Colonic mucosa (tissue), 4 donors: ENCODE measurements around the gene PTGIS. TPM values are rescaled to one million over a fixed set of nuclear protein-coding genes. Genes with fewer than 3 reads are reported as not detected.
A peak's percentile ranks its signal among the peaks of the same experiment; 100 is the strongest.

Source experiments
- DNase-seq: peaks from one replicate; pipeline ENCODE4 v3.0.0-alpha.2; 2020
- H3K27ac ChIP-seq: fragments of 200-600 bp; one replicate; pipeline ENCODE4 v1.8.0; 2021
- H3K27me3 ChIP-seq: fragments of 200-600 bp; one replicate; pipeline ENCODE4 v1.8.0; 2021
- H3K36me3 ChIP-seq: fragments of 200-600 bp; one replicate; pipeline ENCODE4 v1.8.0; 2021
- H3K4me1 ChIP-seq: fragments of 200-600 bp; one replicate; pipeline ENCODE4 v1.8.0; 2021; ENCODE audit warnings: mild to moderate bottlenecking
- H3K4me3 ChIP-seq: fragments of 200-600 bp; one replicate; pipeline ENCODE4 v1.8.0; 2021
- H3K9ac ChIP-seq, 2 donors: one replicate each; pipeline ENCODE4 v1.7.0; 2013; ENCODE audit warnings: control low read depth in 2 of 2, low read depth in 2 of 2, low read length in 2 of 2
- H3K9me3 ChIP-seq: fragments of 200-600 bp; one replicate; pipeline ENCODE4 v1.8.0; 2021
- CTCF ChIP-seq: fragments of 200-600 bp; IDR thresholded peaks from one replicate; pipeline ENCODE4 v1.8.0; 2022; ENCODE audit warnings: antibody characterized with exemption, mild to moderate bottlenecking
- intact Hi-C: fragments of 100-400 bp; cut with DNase I; formaldehyde crosslinking; loops from one replicate; pipeline ENCODE4 v1.14.1; 2022
- total RNA-seq, 2 donors: library from RNA; stranded (reverse); fragmentation: NEBNext Ultra II Directional in 1 of 2; extraction: Animal tissue kit (Norgen Biotek cat#: 25700) in 1 of 2; gene quantifications; one replicate each; pipeline ENCODE4 v1.2.1, GENCODE V29; 2021
- donor health status: healthy.
- donor health status: DM: no; HTN: no; CAD: no.
- donor health status: DM: no; HTN: no; CAD: no.

The PTGIS gene
- total RNA-seq, 2 donors from 2014 or later = 0.94 to 8.0 TPM

- peaks cover 4% of the 10 kb centered on the region for H3K27me3 ChIP-seq
- no peak overlapping the region for H3K4me3 ChIP-seq
- no peak for TF ChIP-seq CTCF
- intact Hi-C loops = no loop called here
- no peaks in the 10 kb centered on the region for H3K4me1 ChIP-seq
- DNase-seq = peak; percentile 27
- H3K9ac ChIP-seq = no peak overlapping the region
- no peaks in the 10 kb centered on the region for H3K9me3 ChIP-seq
- no peaks in the 10 kb centered on the region for H3K36me3 ChIP-seq
- no peak overlapping the region for H3K27ac ChIP-seq
Measured at GRCh38 chr20:49510562-49511122, 57.3 kb downstream of the PTGIS start.

GRCh38 chr20:49508435-49509199 is 59.3 kb downstream of the PTGIS start:
- peak; percentile 30 for TF ChIP-seq CTCF
- Histone ChIP-seq H3K9me3 (no peaks in the 10 kb centered on the region), H3K4me3 (no peak overlapping the region), H3K9ac (no peak overlapping the region), H3K27ac (no peak overlapping the region), H3K4me1 (no peaks in the 10 kb centered on the region), H3K36me3 (no peaks in the 10 kb centered on the region), H3K27me3 (peaks cover 4% of the 10 kb centered on the region)
- DNase-seq = no peak
- intact Hi-C loops = no loop called here

- DNase-seq = no peak
- no peaks in the 10 kb centered on the region for H3K9me3 ChIP-seq
- no peaks in the 10 kb centered on the region for H3K36me3 ChIP-seq
- no peaks in the 10 kb centered on the region for H3K4me1 ChIP-seq
- intact Hi-C loops = no loop called here
- H3K4me3 ChIP-seq = no peak overlapping the region
- peaks cover 4% of the 10 kb centered on the region for H3K27me3 ChIP-seq
- no peak overlapping the region for H3K27ac ChIP-seq
- no peak for TF ChIP-seq CTCF
- H3K9ac ChIP-seq = no peak overlapping the region
Measured at GRCh38 chr20:49507741-49508434, 60.0 kb downstream of the PTGIS start.

GRCh38 chr20:49505518-49505917 is 62.4 kb downstream of the PTGIS start:
- no peak for DNase-seq
- Histone ChIP-seq H3K9me3 (no peaks in the 10 kb centered on the region), H3K27me3 (peaks cover 4% of the 10 kb centered on the region), H3K4me3 (no peak overlapping the region), H3K36me3 (no peaks in the 10 kb centered on the region), H3K4me1 (no peaks in the 10 kb centered on the region), H3K27ac (no peak overlapping the region), H3K9ac (no peak overlapping the region)
- TF ChIP-seq CTCF = no peak
- intact Hi-C loops = no loop called here

- Histone ChIP-seq H3K9ac (no peak overlapping the region), H3K36me3 (no peaks in the 10 kb centered on the region), H3K4me3 (no peak overlapping the region), H3K27ac (no peak overlapping the region), H3K4me1 (no peaks in the 10 kb centered on the region), H3K27me3 (peaks cover 4% of the 10 kb centered on the region), H3K9me3 (no peaks in the 10 kb centered on the region)
- intact Hi-C loops = no loop called here
- no peak for TF ChIP-seq CTCF
- DNase-seq = no peak
Measured at GRCh38 chr20:49503176-49503575, 64.8 kb downstream of the PTGIS start.
